Neural progenitor cell (in vitro differentiated cells): ENCODE measurements around the gene VKORC1. TPM values are rescaled to one million over a fixed set of nuclear protein-coding genes. Genes with fewer than 3 reads are reported as not detected.
A peak's percentile ranks its signal among the peaks of the same experiment; 100 is the strongest.

Source experiments
- DNase-seq: peaks from one replicate; pipeline ENCODE4 v3.0.0-alpha.2; 2016; ENCODE audit warnings: low spot score
- H2AFZ ChIP-seq: fragments of 200-600 bp; sonication (generic); replicated peaks from 2 replicates; pipeline ENCODE4 v1.6.1; 2016; ENCODE audit warnings: antibody characterized with exemption
- H3F3A ChIP-seq: fragments of 200-600 bp; sonication (generic); 2 replicates; pipeline ENCODE4 v1.6.1; 2016; ENCODE audit warnings: antibody characterized with exemption, low read depth
- H3K27ac ChIP-seq: fragments of 200-600 bp; sonication (generic); 2 replicates; pipeline ENCODE4 v1.5.1; 2016; ENCODE audit warnings: mild to moderate bottlenecking
- H3K27me3 ChIP-seq: fragments of 200-600 bp; sonication (generic); 2 replicates; pipeline ENCODE4 v1.6.1; 2016; ENCODE audit warnings: mild to moderate bottlenecking, moderate library complexity
- H3K36me3 ChIP-seq: fragments of 200-600 bp; sonication (generic); 2 replicates; pipeline ENCODE4 v1.5.1; 2016
- H3K4me1 ChIP-seq: fragments of 200-600 bp; sonication (generic); 2 replicates; pipeline ENCODE4 v1.6.1; 2016; ENCODE audit warnings: mixed run types
- H3K4me2 ChIP-seq: fragments of 200-600 bp; sonication (generic); 2 replicates; pipeline ENCODE4 v1.6.1; 2016
- H3K4me3 ChIP-seq: fragments of 200-600 bp; sonication (generic); 2 replicates; pipeline ENCODE4 v1.5.1; 2016
- H3K79me2 ChIP-seq: fragments of 200-600 bp; sonication (generic); 2 replicates; pipeline ENCODE4 v1.6.1; 2016; ENCODE audit warnings: low read depth
- H3K9ac ChIP-seq: fragments of 200-600 bp; sonication (generic); 2 replicates; pipeline ENCODE4 v1.6.1; 2016
- H3K9me3 ChIP-seq: fragments of 200-600 bp; sonication (generic); 2 replicates; pipeline ENCODE4 v1.5.1; 2016; ENCODE audit warnings: low read depth
- H4K20me1 ChIP-seq: fragments of 200-600 bp; sonication (generic); 2 replicates; pipeline ENCODE4 v1.6.1; 2016; ENCODE audit warnings: low read depth
- H3K27ac Mint-ChIP-seq: 3 replicates; pipeline ENCODE4 v1.8.0; 2021; ENCODE audit warnings: mixed read lengths
- H3K27me3 Mint-ChIP-seq: 2 replicates; pipeline ENCODE4 v1.8.0; 2022; ENCODE audit warnings: low read depth, mild to moderate bottlenecking, inconsistent platforms, moderate library complexity, mixed read lengths; ENCODE audit not compliant: insufficient read depth
- H3K36me3 Mint-ChIP-seq: 3 replicates; pipeline ENCODE4 v1.8.0; 2021; ENCODE audit warnings: mixed read lengths
- H3K4me1 Mint-ChIP-seq: 3 replicates; pipeline ENCODE4 v1.8.0; 2021; ENCODE audit warnings: mixed read lengths
- H3K4me3 Mint-ChIP-seq: 3 replicates; pipeline ENCODE4 v1.8.0; 2021; ENCODE audit warnings: mild to moderate bottlenecking, moderate library complexity, mixed read lengths
- H3K9me3 Mint-ChIP-seq: 3 replicates; pipeline ENCODE4 v1.8.0; 2020; ENCODE audit warnings: mixed read lengths
- EZH2 ChIP-seq: fragments of 200-600 bp; sonication (generic); IDR thresholded peaks from 2 replicates; pipeline ENCODE4 v1.6.1; 2017; ENCODE audit warnings: antibody characterized with exemption, mild to moderate bottlenecking, moderate library complexity
- EZH2phosphoT487 ChIP-seq: fragments of 200-600 bp; sonication (generic); IDR thresholded peaks from 2 replicates; pipeline ENCODE4 v1.6.1; 2017; ENCODE audit warnings: antibody characterized with exemption
- total RNA-seq: library from RNA; depleted of rRNA; stranded (reverse); fragments of >200 nt; gene quantifications from 2 replicates; pipeline ENCODE4 v1.2.3, GENCODE V29; 2015; ENCODE audit warnings: low replicate concordance
- TF ChIP-seq, protein P1 (sequence below): fragments of 200-600 bp; sonication (generic); IDR thresholded peaks from 2 replicates; pipeline ENCODE4 v1.5.1; 2017; ENCODE audit warnings: antibody characterized with exemption, mild to moderate bottlenecking

Gene VKORC1
- total RNA-seq, 1 donor from 2014 or later = 95.9 TPM

DNA sequence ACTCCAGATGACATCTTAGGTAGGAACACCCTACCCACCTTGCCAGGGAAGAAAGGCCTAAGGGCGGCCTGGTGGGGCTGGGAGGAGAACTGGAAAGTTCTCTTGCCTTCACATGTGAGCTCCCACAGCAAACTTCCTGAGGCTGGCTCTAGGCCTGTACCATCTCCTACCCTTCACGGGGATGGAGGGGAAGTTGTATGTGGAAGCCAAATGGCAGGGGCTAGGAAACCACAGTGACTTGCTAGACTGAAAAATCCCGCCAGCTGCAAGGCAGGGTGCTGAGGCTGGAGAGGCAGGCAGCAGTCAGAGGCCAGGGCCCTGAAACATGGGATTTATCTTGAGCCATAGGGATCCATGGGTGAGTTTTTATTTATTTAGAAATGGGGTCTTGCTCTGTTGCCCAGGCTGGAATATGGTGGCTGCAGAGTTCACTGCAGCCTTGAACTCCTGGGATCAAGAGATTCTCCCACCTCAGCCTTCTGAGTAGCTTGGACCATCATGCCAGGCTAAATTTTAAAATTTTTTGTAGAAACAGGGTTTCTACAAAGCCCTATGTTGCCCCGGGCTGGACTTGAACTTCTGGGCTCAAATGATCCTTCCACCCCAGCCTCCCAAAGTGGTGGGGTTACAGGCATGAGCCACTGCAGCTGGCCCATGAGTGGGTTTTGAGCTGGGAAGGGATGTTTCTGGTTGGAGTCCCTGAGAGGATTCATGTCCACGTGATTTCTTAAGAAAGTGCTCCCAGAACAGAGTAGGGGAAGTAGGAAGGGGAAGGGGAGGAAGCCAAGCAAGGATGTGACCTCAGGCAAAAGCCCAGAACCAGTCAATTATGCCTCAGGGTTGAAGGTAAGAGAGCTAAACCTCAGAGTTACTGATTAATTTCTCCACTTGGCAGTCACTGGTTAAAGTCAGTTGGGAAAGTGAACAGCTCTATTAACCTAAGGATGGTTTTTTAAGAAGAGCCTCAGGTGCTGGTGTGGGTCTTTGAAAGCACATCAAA lies 18.8 kb upstream of the VKORC1 start:
- Histone ChIP-seq H3K79me2 (peaks cover 24% of the 10 kb centered on the region), H3K9me3 (no peaks in the 10 kb centered on the region), H3K27me3 (no peaks in the 10 kb centered on the region), H3K4me1 (no peaks in the 10 kb centered on the region), H3K9ac (no peak overlapping the region), H3K4me3 (no peak overlapping the region), H3K36me3 (no peaks in the 10 kb centered on the region), H3K4me2 (no peak overlapping the region), H2AFZ (no peak overlapping the region), H4K20me1 (peaks cover 9% of the 10 kb centered on the region), H3K27ac (no peak overlapping the region), H3F3A (peaks cover 7% of the 10 kb centered on the region)
- peak overlapping the region; percentile 39 for H3K4me3 Mint-ChIP-seq
- H3K4me1 Mint-ChIP-seq = peaks cover 9% of the 10 kb centered on the region
- DNase-seq = no peak
- H3K9me3 Mint-ChIP-seq = no peaks in the 10 kb centered on the region
- H3K27me3 Mint-ChIP-seq = peaks cover 7% of the 10 kb centered on the region
- H3K36me3 Mint-ChIP-seq = peaks cover 17% of the 10 kb centered on the region
- H3K27ac Mint-ChIP-seq = no peak overlapping the region
- TF ChIP-seq, protein P1, sequence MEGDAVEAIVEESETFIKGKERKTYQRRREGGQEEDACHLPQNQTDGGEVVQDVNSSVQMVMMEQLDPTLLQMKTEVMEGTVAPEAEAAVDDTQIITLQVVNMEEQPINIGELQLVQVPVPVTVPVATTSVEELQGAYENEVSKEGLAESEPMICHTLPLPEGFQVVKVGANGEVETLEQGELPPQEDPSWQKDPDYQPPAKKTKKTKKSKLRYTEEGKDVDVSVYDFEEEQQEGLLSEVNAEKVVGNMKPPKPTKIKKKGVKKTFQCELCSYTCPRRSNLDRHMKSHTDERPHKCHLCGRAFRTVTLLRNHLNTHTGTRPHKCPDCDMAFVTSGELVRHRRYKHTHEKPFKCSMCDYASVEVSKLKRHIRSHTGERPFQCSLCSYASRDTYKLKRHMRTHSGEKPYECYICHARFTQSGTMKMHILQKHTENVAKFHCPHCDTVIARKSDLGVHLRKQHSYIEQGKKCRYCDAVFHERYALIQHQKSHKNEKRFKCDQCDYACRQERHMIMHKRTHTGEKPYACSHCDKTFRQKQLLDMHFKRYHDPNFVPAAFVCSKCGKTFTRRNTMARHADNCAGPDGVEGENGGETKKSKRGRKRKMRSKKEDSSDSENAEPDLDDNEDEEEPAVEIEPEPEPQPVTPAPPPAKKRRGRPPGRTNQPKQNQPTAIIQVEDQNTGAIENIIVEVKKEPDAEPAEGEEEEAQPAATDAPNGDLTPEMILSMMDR = no peak
- no peak for TF ChIP-seq EZH2phosphoT487
- TF ChIP-seq EZH2 = no peak

DNA sequence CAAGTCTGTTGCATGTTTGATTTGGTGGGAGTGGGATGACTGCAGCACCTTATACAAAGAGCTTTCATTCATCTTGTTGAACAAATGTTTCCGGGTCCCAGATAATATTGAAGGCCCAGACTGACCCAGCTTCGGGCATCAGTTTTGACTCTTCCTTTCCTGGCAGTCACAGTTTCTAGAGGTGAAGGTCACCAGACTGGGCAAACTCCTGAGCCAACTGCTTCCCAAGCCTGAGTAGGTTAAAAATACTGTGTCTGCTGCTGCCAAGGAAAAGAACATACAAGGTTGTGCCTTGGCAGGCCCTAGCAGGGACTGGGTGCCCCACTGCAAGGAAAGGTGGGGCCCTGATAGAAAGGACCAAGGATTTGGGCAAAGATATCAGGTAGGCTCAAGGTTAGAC lies 18.1 kb upstream of the VKORC1 start:
- Histone ChIP-seq H3K4me3 (no peak overlapping the region), H3K4me2 (no peak overlapping the region), H3F3A (peaks cover 10% of the 10 kb centered on the region), H3K36me3 (no peaks in the 10 kb centered on the region), H4K20me1 (peaks cover 3% of the 10 kb centered on the region), H3K4me1 (peaks cover 3% of the 10 kb centered on the region), H3K9ac (no peak overlapping the region), H2AFZ (no peak overlapping the region), H3K79me2 (peaks cover 20% of the 10 kb centered on the region), H3K27ac (no peak overlapping the region), H3K9me3 (no peaks in the 10 kb centered on the region), H3K27me3 (no peaks in the 10 kb centered on the region)
- H3K9me3 Mint-ChIP-seq = no peaks in the 10 kb centered on the region
- H3K36me3 Mint-ChIP-seq = peaks cover 17% of the 10 kb centered on the region
- TF ChIP-seq, protein P1 = no peak
- TF ChIP-seq EZH2phosphoT487 (no peak), EZH2 (no peak)
- no peak for DNase-seq
- no peak overlapping the region for H3K27ac Mint-ChIP-seq
- H3K27me3 Mint-ChIP-seq = peaks cover 5% of the 10 kb centered on the region
- peaks cover 7% of the 10 kb centered on the region for H3K4me1 Mint-ChIP-seq
- H3K4me3 Mint-ChIP-seq = no peak overlapping the region

DNA sequence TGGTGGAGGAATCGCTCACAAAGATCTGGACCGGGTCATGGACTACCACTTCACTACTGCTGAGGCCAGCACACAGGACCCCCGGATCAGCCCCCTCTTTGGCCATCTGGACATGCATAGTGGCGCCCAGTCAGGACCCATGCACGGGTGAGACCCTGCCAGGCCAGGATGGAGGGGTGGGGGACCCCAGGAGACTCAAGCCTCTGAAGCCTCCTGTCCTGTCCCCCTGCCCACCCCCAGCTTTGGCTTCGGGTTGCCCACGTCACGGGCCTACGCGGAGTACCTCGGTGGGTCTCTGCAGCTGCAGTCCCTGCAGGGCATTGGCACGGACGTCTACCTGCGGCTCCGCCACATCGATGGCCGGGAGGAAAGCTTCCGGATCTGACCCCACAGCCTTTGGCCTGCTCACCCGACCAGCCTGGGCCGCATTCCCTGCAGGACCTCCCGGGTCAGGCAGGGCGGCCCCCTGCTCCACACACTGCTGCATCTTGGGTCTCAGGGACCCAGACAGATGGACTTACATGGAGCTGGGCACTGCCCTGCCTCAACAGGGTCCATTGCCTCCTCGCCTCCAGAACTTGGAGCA lies 17.4 kb upstream of the VKORC1 start:
- H3K4me2 ChIP-seq = no peak overlapping the region
- H3K4me3 ChIP-seq = no peak overlapping the region
- DNase-seq = no peak
- no peaks in the 10 kb centered on the region for H3K27me3 ChIP-seq
- H3K9ac ChIP-seq = no peak overlapping the region
- Mint-ChIP-seq H3K9me3 (no peaks in the 10 kb centered on the region), H3K27ac (no peak overlapping the region), H3K36me3 (peaks cover 17% of the 10 kb centered on the region), H3K4me1 (peaks cover 12% of the 10 kb centered on the region), H3K27me3 (peaks cover 8% of the 10 kb centered on the region), H3K4me3 (no peak overlapping the region)
- H3K36me3 ChIP-seq = no peaks in the 10 kb centered on the region
- no peaks in the 10 kb centered on the region for H3K9me3 ChIP-seq
- TF ChIP-seq, protein P1 = no peak
- TF ChIP-seq EZH2 = no peak
- H2AFZ ChIP-seq = no peak overlapping the region
- H4K20me1 ChIP-seq = peaks cover 3% of the 10 kb centered on the region
- H3K79me2 ChIP-seq = peaks cover 18% of the 10 kb centered on the region
- H3F3A ChIP-seq = peaks cover 17% of the 10 kb centered on the region
- no peak overlapping the region for H3K27ac ChIP-seq
- H3K4me1 ChIP-seq = peaks cover 5% of the 10 kb centered on the region
